HEK293 (cell line): Measurements from ENCODE around the gene TET2.

ENCODE experiments used
- CTCF ChIA-PET: fragments of 350-600 bp; formaldehyde crosslinking; extraction: SDS; loops from one replicate; lab custom pipeline; 2021; ENCODE audit warnings: antibody characterized with exemption; lab: Yijun Ruan, JAX
- POLR2A ChIA-PET: fragments of 300-600 bp; formaldehyde crosslinking; extraction: SDS; loops from one replicate; lab custom pipeline; 2020; ENCODE audit warnings: antibody characterized with exemption, inconsistent platforms; lab: Yijun Ruan, JAX
- H3K27ac ChIP-seq: fragments of 200-500 bp; sonication (Bioruptor generic); 2 replicates; pipeline ENCODE4 v1.5.1; 2014; ENCODE audit warnings: low read depth, low read length, control low read depth, inconsistent platforms; ENCODE audit errors: extremely low read depth
- H3K36me3 ChIP-seq, 2 experiments: fragments of 200-500 bp in 1 of 2; sonication (Bioruptor generic) in 1 of 2; 1 replicate in 1 of 2; 2 replicates in 1 of 2; pipeline ENCODE4 v1.5.1; 2014 to 2017; ENCODE audit warnings: inconsistent platforms in 2 of 2, low read length in 2 of 2; ENCODE audit not compliant: control insufficient read depth in 2 of 2, insufficient read depth in 1 of 2
- H3K4me1 ChIP-seq: fragments of 200-500 bp; sonication (Bioruptor generic); 2 replicates; pipeline ENCODE4 v1.5.1; 2014; ENCODE audit warnings: mild to moderate bottlenecking, low read length, inconsistent platforms; ENCODE audit not compliant: control insufficient read depth, insufficient read depth
- H3K4me3 ChIP-seq: 2 replicates; pipeline ENCODE4 v1.5.1; 2011; ENCODE audit warnings: low read depth, mild to moderate bottlenecking, control low read depth, low read length, moderate library complexity
- H3K9me3 ChIP-seq: fragments of 200-500 bp; sonication (Bioruptor generic); 2 replicates; pipeline ENCODE4 v1.5.1; 2014; ENCODE audit warnings: low read depth, low read length, inconsistent platforms; ENCODE audit not compliant: control insufficient read depth, insufficient read depth
- ATF2 ChIP-seq: fragments of 450-650 bp; formaldehyde crosslinking; IDR thresholded peaks from 2 replicates; pipeline ENCODE4 v1.5.1; 2016; ENCODE audit warnings: missing biosample characterization, missing genetic modification characterization, low read depth
- BCL11B ChIP-seq: fragments of 450-650 bp; formaldehyde crosslinking; IDR thresholded peaks from 2 replicates; pipeline ENCODE4 v1.5.1; 2016; ENCODE audit warnings: low read depth, missing biosample characterization, missing genetic modification characterization
- IKZF3 ChIP-seq: fragments of 450-650 bp; IDR thresholded peaks from 2 replicates; pipeline ENCODE4 v1.5.0; 2018; ENCODE audit warnings: missing biosample characterization, mild to moderate bottlenecking, missing genetic modification characterization, moderate library complexity
- MZF1 ChIP-seq: fragments of 450-650 bp; formaldehyde crosslinking; IDR thresholded peaks from 2 replicates; pipeline ENCODE4 v1.5.1; 2017; ENCODE audit warnings: missing biosample characterization, missing genetic modification characterization, borderline replicate concordance
- PATZ1 ChIP-seq: fragments of 450-650 bp; formaldehyde crosslinking; IDR thresholded peaks from 2 replicates; pipeline ENCODE4 v1.5.1; 2016; ENCODE audit warnings: missing biosample characterization, missing genetic modification characterization
- SP2 ChIP-seq: fragments of 450-650 bp; formaldehyde crosslinking; IDR thresholded peaks from 2 replicates; pipeline ENCODE4 v1.5.1; 2016; ENCODE audit warnings: missing biosample characterization, missing genetic modification characterization
- ZBTB21 ChIP-seq: fragments of 450-650 bp; formaldehyde crosslinking; IDR thresholded peaks from 2 replicates; pipeline ENCODE4 v1.5.1; 2017; ENCODE audit warnings: missing biosample characterization, missing genetic modification characterization
- ZFP37 ChIP-seq: fragments of 450-650 bp; formaldehyde crosslinking; IDR thresholded peaks from 2 replicates; pipeline ENCODE4 v1.5.1; 2016; ENCODE audit warnings: missing biosample characterization, missing genetic modification characterization
- ZNF10 ChIP-seq: fragments of 450-650 bp; formaldehyde crosslinking; IDR thresholded peaks from 2 replicates; pipeline ENCODE4 v1.5.1; 2017; ENCODE audit warnings: missing biosample characterization, missing genetic modification characterization
- ZNF202 ChIP-seq: fragments of 450-650 bp; formaldehyde crosslinking; IDR thresholded peaks from 2 replicates; pipeline ENCODE4 v1.5.1; 2016; ENCODE audit warnings: missing biosample characterization, missing genetic modification characterization, borderline replicate concordance
- ZNF24 ChIP-seq: fragments of 450-650 bp; formaldehyde crosslinking; IDR thresholded peaks from 2 replicates; pipeline ENCODE4 v1.5.1; 2016; ENCODE audit warnings: missing biosample characterization, missing genetic modification characterization
- ZNF248 ChIP-seq: fragments of 450-650 bp; formaldehyde crosslinking; IDR thresholded peaks from 2 replicates; pipeline ENCODE4 v1.5.1; 2017; ENCODE audit warnings: missing biosample characterization, missing genetic modification characterization
- ZNF404 ChIP-seq: fragments of 450-650 bp; formaldehyde crosslinking; IDR thresholded peaks from 2 replicates; pipeline ENCODE4 v1.5.1; 2017; ENCODE audit warnings: missing biosample characterization, missing genetic modification characterization
- ZNF48 ChIP-seq: fragments of 450-650 bp; formaldehyde crosslinking; IDR thresholded peaks from 2 replicates; pipeline ENCODE4 v1.5.1; 2016; ENCODE audit warnings: missing biosample characterization, missing genetic modification characterization
- ZNF501 ChIP-seq: fragments of 450-650 bp; formaldehyde crosslinking; IDR thresholded peaks from 2 replicates; pipeline ENCODE4 v1.5.1; 2016; ENCODE audit warnings: missing biosample characterization, missing genetic modification characterization
- ZNF510 ChIP-seq: fragments of 450-650 bp; formaldehyde crosslinking; IDR thresholded peaks from 2 replicates; pipeline ENCODE4 v1.5.1; 2018; ENCODE audit warnings: mild to moderate bottlenecking, missing genetic modification characterization, missing biosample characterization; ENCODE audit not compliant: insufficient replicate concordance
- ZNF530 ChIP-seq: fragments of 450-650 bp; formaldehyde crosslinking; IDR thresholded peaks from 2 replicates; pipeline ENCODE4 v1.5.1; 2016; ENCODE audit warnings: low read depth, missing biosample characterization, missing genetic modification characterization
- ZNF548 ChIP-seq: fragments of 450-650 bp; formaldehyde crosslinking; IDR thresholded peaks from 2 replicates; pipeline ENCODE4 v1.5.1; 2016; ENCODE audit warnings: missing biosample characterization, missing genetic modification characterization
- ZNF549 ChIP-seq: fragments of 450-650 bp; IDR thresholded peaks from 2 replicates; pipeline ENCODE4 v1.5.1; 2018; ENCODE audit warnings: missing biosample characterization, missing genetic modification characterization, mild to moderate bottlenecking, inconsistent platforms, moderate library complexity
- ZNF792 ChIP-seq: fragments of 450-650 bp; formaldehyde crosslinking; IDR thresholded peaks from 2 replicates; pipeline ENCODE4 v1.5.1; 2016; ENCODE audit warnings: missing biosample characterization, missing genetic modification characterization
- ZNF843 ChIP-seq: fragments of 450-650 bp; formaldehyde crosslinking; IDR thresholded peaks from 2 replicates; pipeline ENCODE4 v1.5.1; 2016; ENCODE audit warnings: missing biosample characterization, missing genetic modification characterization
- ZSCAN5A ChIP-seq: fragments of 450-650 bp; formaldehyde crosslinking; IDR thresholded peaks from 2 replicates; pipeline ENCODE4 v1.5.1; 2016; ENCODE audit warnings: missing biosample characterization, missing genetic modification characterization

Gene TET2

GRCh38 chr4:105120626-105121025 lies 26.1 kb upstream of the TET2 start:
- CTCF ChIA-PET = interaction anchor here (0.6 to 1.9 kb wide), 2 partner anchors 20 to 1076 kb away, joined by 3 to 8 read pairs; no protein-coding TSS in a partner anchor

GRCh38 chr4:105122350-105122749 lies 24.3 kb upstream of the TET2 start:
- POLR2A ChIA-PET = no interaction called here
- Histone ChIP-seq H3K9me3 (no peaks in the 10 kb centered on the region), H3K4me3 (no peak overlapping the region)
- TF ChIP-seq ZNF549 (tag by site-specific recombination) = no peak
- TF ChIP-seq IKZF3 (tag by site-specific recombination) = no peak
- TF ChIP-seq SP2 = no peak
- TF ChIP-seq ZNF501 (tag by site-specific recombination) = no peak
- TF ChIP-seq, all 188 proteins: peak for 0
- H3K4me1 ChIP-seq = no peaks in the 10 kb centered on the region
- CTCF ChIA-PET = interaction anchor here (1.9 kb wide), 1 partner anchor 18 kb away, joined by 8 read pairs; no protein-coding TSS in a partner anchor
- H3K27ac ChIP-seq = no peak overlapping the region
- no peaks in the 10 kb centered on the region for H3K36me3 ChIP-seq

More at GRCh38 chr4:105120626-105121025, 26.1 kb upstream of the TET2 start:
- H3K4me3 ChIP-seq = no peak overlapping the region
- H3K9me3 ChIP-seq = no peaks in the 10 kb centered on the region
- H3K4me1 ChIP-seq = no peaks in the 10 kb centered on the region
- POLR2A ChIA-PET = no interaction called here
- no peaks in the 10 kb centered on the region for H3K36me3 ChIP-seq
- H3K27ac ChIP-seq = no peak overlapping the region
- TF ChIP-seq ZNF10 (tag by site-specific recombination) (no peak), ZNF510 (tag by site-specific recombination) (no peak), ZNF843 (no peak), ZNF24 (tag by site-specific recombination) (no peak), ZSCAN5A (no peak), ZFP37 (tag by site-specific recombination) (no peak), ZNF530 (tag by site-specific recombination) (no peak), PATZ1 (tag by site-specific recombination) (no peak), MZF1 (tag by site-specific recombination) (no peak)

GRCh38 chr4:105126311-105127169 lies 20.1 kb upstream of the TET2 start:
- ChIA-PET POLR2A (no interaction called here), CTCF (no interaction called here)
- H3K36me3 ChIP-seq = no peaks in the 10 kb centered on the region
- no peaks in the 10 kb centered on the region for H3K9me3 ChIP-seq
- no peak overlapping the region for H3K27ac ChIP-seq
- TF ChIP-seq BCL11B (tag by site-specific recombination) (no peak), ATF2 (tag by site-specific recombination) (no peak), ZNF202 (tag by site-specific recombination) (no peak), ZNF548 (tag by site-specific recombination) (no peak), ZNF48 (no peak), ZNF404 (tag by site-specific recombination) (no peak), ZNF248 (tag by site-specific recombination) (no peak), ZNF792 (tag by site-specific recombination) (no peak), ZBTB21 (tag by site-specific recombination) (no peak)
- no peaks in the 10 kb centered on the region for H3K4me1 ChIP-seq
- no peak overlapping the region for H3K4me3 ChIP-seq
